GM12878 (cell line): ENCODE data around the gene LHFPL3.

Experiments used
- BMI1 ChIP-seq: fragments of 450-650 bp; IDR thresholded peaks from 2 replicates; pipeline ENCODE4 v1.6.1; 2016; ENCODE audit warnings: mild to moderate bottlenecking, moderate library complexity, borderline replicate concordance
- HCFC1 ChIP-seq: fragments of 150-350 bp; IDR thresholded peaks from 2 replicates; pipeline ENCODE4 v1.6.1; 2014; ENCODE audit warnings: low read length
- MTA3 ChIP-seq: IDR thresholded peaks from 2 replicates; pipeline ENCODE4 v1.6.1; 2012; ENCODE audit warnings: low read length, inconsistent platforms, borderline replicate concordance
- MYC ChIP-seq: IDR thresholded peaks from 2 replicates; pipeline ENCODE4 v1.6.1; 2011; ENCODE audit warnings: mild to moderate bottlenecking, low read length, moderate library complexity, inconsistent platforms; ENCODE audit not compliant: insufficient read depth, insufficient replicate concordance, insufficient read length, severe bottlenecking
- POLR2A ChIP-seq: IDR thresholded peaks from 2 replicates; pipeline ENCODE4 v1.6.1; 2011; ENCODE audit warnings: low read depth, mild to moderate bottlenecking, low read length
- RAD21 ChIP-seq: IDR thresholded peaks from 2 replicates; pipeline ENCODE4 v1.6.1; 2011; ENCODE audit warnings: mild to moderate bottlenecking, low read depth, low read length, moderate library complexity; ENCODE audit not compliant: insufficient read depth
- RCOR1 ChIP-seq: conservative IDR thresholded peaks from 2 replicates; pipeline ENCODE4 v1.6.1; 2012; ENCODE audit warnings: low read depth, low read length, improper control_type of control experiment
- SIN3A ChIP-seq: IDR thresholded peaks from 2 replicates; pipeline ENCODE4 v1.6.1; 2012; ENCODE audit warnings: low read depth, low read length, improper control_type of control experiment
- TF ChIP-seq, protein P1 (sequence below), 3 experiments: IDR thresholded peaks in 2 of 3; conservative IDR thresholded peaks in 1 of 3; 2 replicates each; pipeline ENCODE4 v1.5.1; 2011; ENCODE audit warnings: low read depth in 3 of 3, low read length in 3 of 3, mild to moderate bottlenecking in 3 of 3, control low read depth in 2 of 3, moderate library complexity in 2 of 3, inconsistent platforms in 1 of 3, mixed read lengths in 1 of 3; ENCODE audit not compliant: control insufficient read depth in 2 of 3, insufficient read depth in 1 of 3; ENCODE audit errors: extremely low read depth in 1 of 3

DNA sequence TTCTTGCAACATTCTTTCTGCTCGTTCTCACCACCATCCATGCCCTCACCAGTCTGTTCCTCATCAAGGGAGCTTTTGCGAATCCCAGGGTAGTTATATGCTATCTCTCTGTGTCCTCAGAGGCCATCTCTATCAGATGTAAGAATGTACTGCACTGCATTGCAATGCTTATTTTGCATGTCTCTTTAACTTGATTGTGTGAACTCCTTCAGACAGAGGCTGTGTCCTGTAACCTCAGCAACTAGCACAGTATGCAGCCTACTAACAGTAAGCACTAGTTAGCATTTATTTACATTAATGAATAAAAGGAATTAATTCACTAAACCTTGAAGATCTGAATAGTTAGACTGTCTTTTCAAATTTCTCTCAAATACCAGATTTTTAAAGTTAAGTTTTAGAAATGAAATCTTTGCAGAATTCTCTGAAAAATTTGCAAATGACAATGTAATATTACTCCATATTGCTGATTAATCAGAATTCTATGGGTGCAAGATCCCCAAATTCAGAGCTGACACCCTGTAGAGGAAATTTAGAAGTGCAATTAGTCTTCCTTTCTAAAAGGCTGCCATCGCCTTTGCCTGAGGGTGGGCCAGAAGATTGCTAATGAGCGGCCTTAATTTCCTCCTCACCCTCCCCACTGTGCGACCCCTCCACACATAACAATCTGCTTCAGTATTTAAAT lies 10.3 kb upstream of the LHFPL3 start:
- TF ChIP-seq HCFC1, result no peak
- no peak for TF ChIP-seq BMI1
- no peak for TF ChIP-seq MYC
- TF ChIP-seq RAD21, result no peak
- TF ChIP-seq, protein P1, sequence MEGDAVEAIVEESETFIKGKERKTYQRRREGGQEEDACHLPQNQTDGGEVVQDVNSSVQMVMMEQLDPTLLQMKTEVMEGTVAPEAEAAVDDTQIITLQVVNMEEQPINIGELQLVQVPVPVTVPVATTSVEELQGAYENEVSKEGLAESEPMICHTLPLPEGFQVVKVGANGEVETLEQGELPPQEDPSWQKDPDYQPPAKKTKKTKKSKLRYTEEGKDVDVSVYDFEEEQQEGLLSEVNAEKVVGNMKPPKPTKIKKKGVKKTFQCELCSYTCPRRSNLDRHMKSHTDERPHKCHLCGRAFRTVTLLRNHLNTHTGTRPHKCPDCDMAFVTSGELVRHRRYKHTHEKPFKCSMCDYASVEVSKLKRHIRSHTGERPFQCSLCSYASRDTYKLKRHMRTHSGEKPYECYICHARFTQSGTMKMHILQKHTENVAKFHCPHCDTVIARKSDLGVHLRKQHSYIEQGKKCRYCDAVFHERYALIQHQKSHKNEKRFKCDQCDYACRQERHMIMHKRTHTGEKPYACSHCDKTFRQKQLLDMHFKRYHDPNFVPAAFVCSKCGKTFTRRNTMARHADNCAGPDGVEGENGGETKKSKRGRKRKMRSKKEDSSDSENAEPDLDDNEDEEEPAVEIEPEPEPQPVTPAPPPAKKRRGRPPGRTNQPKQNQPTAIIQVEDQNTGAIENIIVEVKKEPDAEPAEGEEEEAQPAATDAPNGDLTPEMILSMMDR (IDR thresholded peaks at IDR 0.05 in 2 of 3, conservative IDR thresholded peaks at IDR 0.05 in 1 of 3; ENCODE audit: control insufficient read depth in 2 of 3, extremely low read depth in 1 of 3, insufficient read depth in 1 of 3, low read depth in 3 of 3, low read length in 3 of 3), result no peak
- TF ChIP-seq MTA3, result no peak
- no peak for TF ChIP-seq SIN3A
- TF ChIP-seq POLR2A, result no peak
- TF ChIP-seq RCOR1, result no peak
